VCaP (cell line): Measurements from ENCODE around the gene SRSF3.

Experiments
- H3K27ac ChIP-seq: fragments of 450-650 bp; 2 replicates; pipeline ENCODE4 v1.5.1; 2017
- CTCF ChIP-seq: fragments of 450-650 bp; conservative IDR thresholded peaks from 2 replicates; pipeline ENCODE4 v1.5.1; 2017; ENCODE audit warnings: mild to moderate bottlenecking, moderate library complexity

SRSF3 gene

GRCh38 chr6:36623547-36624459 is 29.6 kb downstream of the SRSF3 start:
- H3K27ac ChIP-seq = peak overlapping the region; percentile 40
- peak; percentile 83 for TF ChIP-seq CTCF

GRCh38 chr6:36624461-36625157 is 30.4 kb downstream of the SRSF3 start:
- TF ChIP-seq CTCF = no peak
- H3K27ac ChIP-seq = peak overlapping the region; percentile 40

GRCh38 chr6:36625158-36625919 is 31.2 kb downstream of the SRSF3 start:
- H3K27ac ChIP-seq = peak overlapping the region; percentile 27; the same call in 1 of the 2 replicates
- TF ChIP-seq CTCF = no peak

GRCh38 chr6:36626636-36627035 is 32.5 kb downstream of the SRSF3 start:
- H3K27ac ChIP-seq = no peak overlapping the region
- no peak for TF ChIP-seq CTCF

- no peak overlapping the region for H3K27ac ChIP-seq
- TF ChIP-seq CTCF = no peak
These were observed 33.0 kb downstream of the SRSF3 start for GRCh38 chr6:36627141-36627540.

GRCh38 chr6:36627801-36628246 is 33.7 kb downstream of the SRSF3 start:
- no peak for TF ChIP-seq CTCF
- H3K27ac ChIP-seq = no peak overlapping the region

GRCh38 chr6:36629784-36630183 is 35.6 kb downstream of the SRSF3 start:
- no peak for TF ChIP-seq CTCF
- H3K27ac ChIP-seq = no peak overlapping the region
